ENCODE measurements around the gene TCF4. TPM values are rescaled to one million over a fixed set of nuclear protein-coding genes. Genes with fewer than 3 reads are reported as not detected.
A peak's percentile ranks its signal among the peaks of the same experiment; 100 is the strongest.

TCF4 gene
- total and polyA plus RNA-seq, 2 donors (not counting 3 experiments of a cell fraction or from before 2014, with no cell fraction given), result 183 to 390 TPM

- H3K36me3 ChIP-seq (ENCODE audit: control insufficient read depth in 2 of 2, extremely low read depth in 1 of 2, insufficient read depth in 2 of 2, low read length in 2 of 2), result no peaks in the 10 kb centered on the region
- TF ChIP-seq POLR2AphosphoS5 (IDR thresholded peaks at IDR 0.05; ENCODE audit: insufficient read depth, low read depth, low read length), result no peak
- TF ChIP-seq MAX (IDR thresholded peaks at IDR 0.05; ENCODE audit: insufficient read depth, insufficient read length), result no peak
- no peak for TF ChIP-seq EZH2 (IDR thresholded peaks at IDR 0.05; ENCODE audit: borderline replicate concordance, low read depth, low read length, severe bottlenecking)
- no peak for TF ChIP-seq GATA2 (IDR thresholded peaks at IDR 0.05; ENCODE audit: insufficient read depth, insufficient read length, low read depth, low read length)
- no peak for TF ChIP-seq JUN (IDR thresholded peaks at IDR 0.05; ENCODE audit: borderline replicate concordance, insufficient read depth, insufficient read length, low read depth)
- TF ChIP-seq, protein P1, sequence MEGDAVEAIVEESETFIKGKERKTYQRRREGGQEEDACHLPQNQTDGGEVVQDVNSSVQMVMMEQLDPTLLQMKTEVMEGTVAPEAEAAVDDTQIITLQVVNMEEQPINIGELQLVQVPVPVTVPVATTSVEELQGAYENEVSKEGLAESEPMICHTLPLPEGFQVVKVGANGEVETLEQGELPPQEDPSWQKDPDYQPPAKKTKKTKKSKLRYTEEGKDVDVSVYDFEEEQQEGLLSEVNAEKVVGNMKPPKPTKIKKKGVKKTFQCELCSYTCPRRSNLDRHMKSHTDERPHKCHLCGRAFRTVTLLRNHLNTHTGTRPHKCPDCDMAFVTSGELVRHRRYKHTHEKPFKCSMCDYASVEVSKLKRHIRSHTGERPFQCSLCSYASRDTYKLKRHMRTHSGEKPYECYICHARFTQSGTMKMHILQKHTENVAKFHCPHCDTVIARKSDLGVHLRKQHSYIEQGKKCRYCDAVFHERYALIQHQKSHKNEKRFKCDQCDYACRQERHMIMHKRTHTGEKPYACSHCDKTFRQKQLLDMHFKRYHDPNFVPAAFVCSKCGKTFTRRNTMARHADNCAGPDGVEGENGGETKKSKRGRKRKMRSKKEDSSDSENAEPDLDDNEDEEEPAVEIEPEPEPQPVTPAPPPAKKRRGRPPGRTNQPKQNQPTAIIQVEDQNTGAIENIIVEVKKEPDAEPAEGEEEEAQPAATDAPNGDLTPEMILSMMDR (IDR thresholded peaks at IDR 0.05; ENCODE audit: extremely low read depth in 1 of 2, insufficient read depth in 1 of 2, low read depth in 1 of 2, low read length in 2 of 2), result no peak
- TF ChIP-seq MYC (IDR thresholded peaks at IDR 0.05; ENCODE audit: low read depth, low read length), result no peak
- TF ChIP-seq POLR2A (IDR thresholded peaks at IDR 0.05; ENCODE audit: low read depth, low read length), result no peak
- TF ChIP-seq FOS (IDR thresholded peaks at IDR 0.05; ENCODE audit: borderline replicate concordance, insufficient read depth, low read length), result no peak
- H3K9me1 ChIP-seq (replicated peaks; ENCODE audit: control insufficient read depth, extremely low read depth, insufficient read depth, low read length), result no peaks in the 10 kb centered on the region
- H3K4me1 ChIP-seq (ENCODE audit: control insufficient read depth, extremely low read depth, insufficient read depth, low read length), result peaks cover 6% of the 10 kb centered on the region
- H3K79me2 ChIP-seq (ENCODE audit: control insufficient read depth, insufficient read depth, low read length), result peaks cover 23% of the 10 kb centered on the region
- H3K27ac ChIP-seq (ENCODE audit: insufficient read depth, low read depth, low read length), result no peak overlapping the region
- FAIRE-seq (no peak), DNase-seq (ENCODE audit: low read depth, low spot score) (peak; percentile 65)
- BruUV-seq (replicated peaks), result no TSS peak
- POLR2A ChIA-PET, result no interaction called here
- no peaks in the 10 kb centered on the region for H4K20me1 ChIP-seq (replicated peaks; ENCODE audit: control insufficient read depth, extremely low read depth, insufficient read depth, low read length)
- CTCF ChIA-PET, result no interaction called here
- H3K4me2 ChIP-seq (ENCODE audit: insufficient read depth, low read length), result no peak overlapping the region
- no peaks in the 10 kb centered on the region for H3K27me3 ChIP-seq (ENCODE audit: control insufficient read depth in 2 of 2, insufficient read depth in 2 of 2, low read length in 2 of 2)
- no peaks in the 10 kb centered on the region for H3K9me3 ChIP-seq (replicated peaks; ENCODE audit: control insufficient read depth, insufficient read depth, low read length)
- H2AFZ ChIP-seq (ENCODE audit: low read depth, low read length), result no peak overlapping the region
- H3K4me3 ChIP-seq (replicated peaks in 1 of 3; ENCODE audit: insufficient read depth in 1 of 3, low read depth in 1 of 3, low read length in 3 of 3), result no peak overlapping the region
- dilution Hi-C loops (cut with MboI; ENCODE audit: extremely low pct_ligation_motif_present, low sequenced_read_pairs), result no loop called here
- H3K9ac ChIP-seq (replicated peaks; ENCODE audit: extremely low read depth, insufficient read depth, low read length), result no peak overlapping the region
- intact Hi-C loops (cut with micrococcal nuclease), result no loop called here
These were observed 65.0 kb downstream of the TCF4 start for GRCh38 chr18:55523001-55523400.
